Sigmoid colon (tissue), 4 donors: ENCODE measurements around the gene CFAP300.

ENCODE experiments used
- CTCF ChIP-seq, 4 experiments: fragments of 450-650 bp in 3 of 4; fragments of 200-600 bp in 1 of 4; IDR thresholded peaks; one replicate each; pipeline ENCODE4 v1.5.1; 2016 to 2019; ENCODE audit warnings: antibody characterized with exemption in 4 of 4, mild to moderate bottlenecking in 3 of 4, moderate library complexity in 2 of 4
- POLR2AphosphoS5 ChIP-seq, 4 donors: sonication (generic); formaldehyde crosslinking; IDR thresholded peaks; one replicate each; pipeline ENCODE4 v1.6.1; 2017; ENCODE audit warnings: antibody characterized with exemption in 4 of 4

GRCh38 chr11:102061276-102061675, 14.0 kb downstream of the CFAP300 start:
- TF ChIP-seq POLR2AphosphoS5 (IDR thresholded peaks at IDR 0.05), result no peak
- no peak for TF ChIP-seq CTCF (IDR thresholded peaks at IDR 0.05)
